ENCODE results near the gene LMF1. TPM values are rescaled to one million over a fixed set of nuclear protein-coding genes. Genes with fewer than 3 reads are reported as not detected.

LMF1 gene
- total and polyA plus RNA-seq, 2 donors (not counting 1 experiment from before 2014, with no cell fraction given) = 36.4 to 63.2 TPM

DNA sequence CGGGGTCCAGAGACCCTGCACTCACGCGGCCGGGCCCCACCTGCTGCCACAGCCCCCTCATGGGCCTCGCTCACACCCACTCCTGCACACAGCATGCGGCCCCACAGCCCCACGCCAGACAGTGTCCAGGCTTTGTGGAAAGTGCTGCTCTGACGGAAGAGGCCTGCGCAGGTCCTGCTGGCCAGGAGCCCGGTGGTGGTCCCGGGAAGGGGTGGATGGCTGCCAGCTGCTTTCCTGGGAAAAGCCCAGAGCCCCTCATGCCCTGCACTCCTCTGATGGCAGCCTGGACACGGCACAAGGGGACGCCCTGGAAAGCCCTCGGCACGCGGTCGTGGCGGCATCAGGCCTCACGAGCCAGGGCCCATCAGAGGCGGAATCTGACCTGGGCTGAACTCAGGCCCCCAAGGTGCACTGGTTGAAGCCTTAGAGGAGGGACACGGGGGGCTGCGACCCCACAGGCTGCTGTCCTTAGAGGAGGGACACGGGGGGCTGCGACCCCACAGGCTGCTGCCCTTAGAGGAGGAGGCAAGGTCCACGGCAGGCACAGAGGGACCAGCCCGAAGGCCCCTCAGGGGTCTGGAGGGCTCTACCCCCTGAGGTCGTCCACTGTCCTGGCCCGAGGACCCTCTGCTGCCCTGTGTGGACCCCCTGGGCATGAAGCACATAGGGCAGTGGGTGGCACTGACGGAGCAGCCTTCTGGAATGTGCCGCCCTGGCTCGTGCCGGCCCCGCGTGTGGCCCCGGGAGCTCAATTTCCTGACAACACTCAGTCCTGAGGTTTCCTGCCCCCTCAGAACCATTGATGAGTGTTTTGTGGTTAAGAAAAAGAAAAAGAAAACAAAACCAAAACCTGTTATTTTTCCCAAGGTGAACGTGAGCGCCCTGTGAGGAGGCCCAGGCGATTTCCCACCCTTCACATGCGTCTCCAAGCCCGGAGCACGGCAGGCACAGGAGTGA is 32.9 kb upstream of the LMF1 start:
- ChIA-PET CTCF (no interaction called here), POLR2A (no interaction called here)
- Histone ChIP-seq H3K79me2 (ENCODE audit: control insufficient read depth, insufficient read depth, low read length) (no peaks in the 10 kb centered on the region), H3K9me3 (ENCODE audit: control extremely low read depth in 1 of 3, control insufficient read depth in 2 of 3, insufficient read depth in 1 of 3, low read length in 2 of 3) (peaks cover 0 to 6% (median 0%) of the 10 kb centered on the region in 3 donors), H3K4me3 (ENCODE audit: control extremely low read depth in 1 of 5, extremely low read depth in 1 of 5, insufficient read depth in 1 of 5, low read depth in 2 of 5, low read length in 4 of 5) (no peak overlapping the region), H4K20me1 (ENCODE audit: control insufficient read depth, insufficient read depth, low read length, poor library complexity, severe bottlenecking) (no peaks in the 10 kb centered on the region), H2AFZ (ENCODE audit: insufficient read depth, low read depth, low read length, poor library complexity, severe bottlenecking) (no peak overlapping the region), H3K4me1 (ENCODE audit: control insufficient read depth in 2 of 2, insufficient read depth in 2 of 2, low read length in 2 of 2) (peaks cover 0 to 7% of the 10 kb centered on the region in 2 donors), H3K27me3 (replicated peaks in 1 of 4; ENCODE audit: control extremely low read depth in 1 of 4, control insufficient read depth in 3 of 4, insufficient read depth in 4 of 4, low read length in 3 of 4) (peaks cover 0 to 10% (median 0%) of the 10 kb centered on the region in 4 experiments), H3K36me3 (replicated peaks in 1 of 2; ENCODE audit: control extremely low read depth in 1 of 2, control insufficient read depth in 1 of 2, extremely low read depth in 1 of 2, insufficient read depth in 2 of 2, low read length in 1 of 2) (no peaks in the 10 kb centered on the region), H3K4me2 (replicated peaks; ENCODE audit: low read depth, low read length, poor library complexity, severe bottlenecking) (peak overlapping the region; percentile 25), H3K27ac (ENCODE audit: low read length in 2 of 2) (no peak overlapping the region), H3K9ac (ENCODE audit: low read length) (no peak overlapping the region)
- H3K27me3 Mint-ChIP-seq = peaks cover 7% of the 10 kb centered on the region
- no peaks in the 10 kb centered on the region for H3K4me1 Mint-ChIP-seq
- ATAC-seq (ENCODE audit: low read depth) (no peak), DNase-seq (no peak)
- WGBS (ENCODE audit: insufficient coverage) = 77% methylated on average over 32 of the region's 41 CpGs
- H3K27ac Mint-ChIP-seq = no peak overlapping the region
- no peak for TF ChIP-seq EZH2 (IDR thresholded peaks at IDR 0.05; ENCODE audit: borderline replicate concordance, insufficient read depth, low read depth, low read length, poor library complexity, severe bottlenecking)
- TF ChIP-seq, protein P1, sequence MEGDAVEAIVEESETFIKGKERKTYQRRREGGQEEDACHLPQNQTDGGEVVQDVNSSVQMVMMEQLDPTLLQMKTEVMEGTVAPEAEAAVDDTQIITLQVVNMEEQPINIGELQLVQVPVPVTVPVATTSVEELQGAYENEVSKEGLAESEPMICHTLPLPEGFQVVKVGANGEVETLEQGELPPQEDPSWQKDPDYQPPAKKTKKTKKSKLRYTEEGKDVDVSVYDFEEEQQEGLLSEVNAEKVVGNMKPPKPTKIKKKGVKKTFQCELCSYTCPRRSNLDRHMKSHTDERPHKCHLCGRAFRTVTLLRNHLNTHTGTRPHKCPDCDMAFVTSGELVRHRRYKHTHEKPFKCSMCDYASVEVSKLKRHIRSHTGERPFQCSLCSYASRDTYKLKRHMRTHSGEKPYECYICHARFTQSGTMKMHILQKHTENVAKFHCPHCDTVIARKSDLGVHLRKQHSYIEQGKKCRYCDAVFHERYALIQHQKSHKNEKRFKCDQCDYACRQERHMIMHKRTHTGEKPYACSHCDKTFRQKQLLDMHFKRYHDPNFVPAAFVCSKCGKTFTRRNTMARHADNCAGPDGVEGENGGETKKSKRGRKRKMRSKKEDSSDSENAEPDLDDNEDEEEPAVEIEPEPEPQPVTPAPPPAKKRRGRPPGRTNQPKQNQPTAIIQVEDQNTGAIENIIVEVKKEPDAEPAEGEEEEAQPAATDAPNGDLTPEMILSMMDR (IDR thresholded peaks at IDR 0.05) = no peak
- intact Hi-C loops (cut with micrococcal nuclease) = no loop called here
- H3K4me3 Mint-ChIP-seq = no peak overlapping the region
- H3K9me3 Mint-ChIP-seq (ENCODE audit: insufficient read depth) = no peaks in the 10 kb centered on the region

Data from B cell (primary cell).